ENCODE data around the gene UGT8.

Gene UGT8

GRCh38 chr4:114595207-114595606 is 3.4 kb upstream of the UGT8 start:
- no peak for DNase-seq
- no peak overlapping the region for H3K4me3 ChIP-seq (ENCODE audit: low read depth, low read length)
- no peak for TF ChIP-seq CTCF (IDR thresholded peaks at IDR 0.05; ENCODE audit: low read depth, low read length)

GRCh38 chr4:114595921-114596320 is 2.7 kb upstream of the UGT8 start:
- Histone ChIP-seq H3K4me1 (no peaks in the 10 kb centered on the region), H3K27me3 (peaks cover 39% of the 10 kb centered on the region), H3K36me3 (no peaks in the 10 kb centered on the region), H3K9me3 (no peaks in the 10 kb centered on the region), H3K4me3 (ENCODE audit: low read depth, low read length) (no peak overlapping the region)
- no peak for TF ChIP-seq CTCF (IDR thresholded peaks at IDR 0.05; ENCODE audit: low read depth, low read length)
- DNase-seq: no peak

More at GRCh38 chr4:114595207-114595606, 3.4 kb upstream of the UGT8 start:
- Histone ChIP-seq H3K4me1 (no peaks in the 10 kb centered on the region), H3K36me3 (no peaks in the 10 kb centered on the region), H3K9me3 (no peaks in the 10 kb centered on the region), H3K27me3 (peaks cover 34% of the 10 kb centered on the region)

GRCh38 chr4:114597410-114598115 is 1.0 kb upstream of the UGT8 start:
- no peak for TF ChIP-seq CTCF (IDR thresholded peaks at IDR 0.05; ENCODE audit: low read depth, low read length)
- Histone ChIP-seq H3K27me3 (peaks cover 39% of the 10 kb centered on the region), H3K4me3 (ENCODE audit: low read depth, low read length) (no peak overlapping the region), H3K4me1 (no peaks in the 10 kb centered on the region), H3K36me3 (no peaks in the 10 kb centered on the region), H3K9me3 (no peaks in the 10 kb centered on the region)
- DNase-seq: no peak

GRCh38 chr4:114599231-114599902 is 760 bp downstream of the UGT8 start:
- no peak overlapping the region for H3K4me3 ChIP-seq (ENCODE audit: low read depth, low read length)
- no peak for TF ChIP-seq CTCF (IDR thresholded peaks at IDR 0.05; ENCODE audit: low read depth, low read length)
- H3K4me1 ChIP-seq: no peaks in the 10 kb centered on the region
- H3K9me3 ChIP-seq: no peaks in the 10 kb centered on the region
- H3K27me3 ChIP-seq: peaks cover 39% of the 10 kb centered on the region
- no peaks in the 10 kb centered on the region for H3K36me3 ChIP-seq
- peak; percentile 6 for DNase-seq

GRCh38 chr4:114599903-114600552 is 1.4 kb downstream of the UGT8 start:
- no peaks in the 10 kb centered on the region for H3K9me3 ChIP-seq
- H3K36me3 ChIP-seq: no peaks in the 10 kb centered on the region
- H3K27me3 ChIP-seq: peaks cover 39% of the 10 kb centered on the region
- no peaks in the 10 kb centered on the region for H3K4me1 ChIP-seq
- no peak for TF ChIP-seq CTCF (IDR thresholded peaks at IDR 0.05; ENCODE audit: low read depth, low read length)
- no peak for DNase-seq
- no peak overlapping the region for H3K4me3 ChIP-seq (ENCODE audit: low read depth, low read length)

- no peak overlapping the region for H3K4me3 ChIP-seq (ENCODE audit: low read depth, low read length)
- no peaks in the 10 kb centered on the region for H3K9me3 ChIP-seq
- TF ChIP-seq CTCF (IDR thresholded peaks at IDR 0.05; ENCODE audit: low read depth, low read length): no peak
- H3K36me3 ChIP-seq: no peaks in the 10 kb centered on the region
- DNase-seq: no peak
- peaks cover 39% of the 10 kb centered on the region for H3K27me3 ChIP-seq
- H3K4me1 ChIP-seq: no peaks in the 10 kb centered on the region
Observed at GRCh38 chr4:114600672-114601071, 2.1 kb downstream of the UGT8 start.
